ENCODE data around the gene SBNO2. TPM values are rescaled to one million over a fixed set of nuclear protein-coding genes. Genes with fewer than 3 reads are reported as not detected.

Gene SBNO2
- total and polyA plus RNA-seq, 9 of the 15 experiments (the other 6 are each of a cell fraction or from before 2014, with no cell fraction given), result 0.01 to 46.2 (median 6.7) TPM

GRCh38 chr19:1102407-1103131 is 71.5 kb downstream of the SBNO2 start:
- Histone ChIP-seq H3K9me1 (ENCODE audit: control insufficient read depth, insufficient read depth, low read length) (no peaks in the 10 kb centered on the region), H3K27me3 (ENCODE audit: control insufficient read depth in 2 of 2, insufficient read depth in 2 of 2, low read length in 2 of 2) (no peaks in the 10 kb centered on the region), H2AFZ (ENCODE audit: low read depth, low read length) (no peak overlapping the region), H4K20me1 (replicated peaks; ENCODE audit: control insufficient read depth, insufficient read depth, low read length) (no peaks in the 10 kb centered on the region; the same call in 1 of the 2 replicates), H3K4me3 (no peak overlapping the region), H3K36me3 (ENCODE audit: control insufficient read depth, insufficient read depth, low read length) (peaks cover 26% of the 10 kb centered on the region; the same call in 2 of the 3 replicates), H3K4me1 (replicated peaks in 1 of 2; ENCODE audit: control insufficient read depth in 2 of 2, insufficient read depth in 2 of 2, low read length in 2 of 2) (peaks cover 36 to 73% of the 10 kb centered on the region in 2 experiments), H3K79me2 (ENCODE audit: control insufficient read depth, insufficient read depth, low read length) (peaks cover 25% of the 10 kb centered on the region), H3K9me3 (replicated peaks; ENCODE audit: control insufficient read depth, insufficient read depth, low read depth, low read length) (peaks cover 7% of the 10 kb centered on the region), H3K27ac (ENCODE audit: extremely low read depth, low read depth, low read length) (peak overlapping the region; percentile 58; the same call in 2 of the 3 replicates), H3K9ac (ENCODE audit: insufficient read depth in 1 of 2, low read depth in 2 of 2, low read length in 2 of 2) (no peak overlapping the region), H3K4me2 (ENCODE audit: insufficient read depth, low read length) (no peak overlapping the region)
- ChIA-PET POLR2A (interaction anchor here (1.6 kb wide), 1 partner anchor 18 kb away, joined by 7 read pairs; no protein-coding TSS in a partner anchor), CTCF (ENCODE audit: low intra/inter-chr PET ratio) (no interaction called here)
- BruUV-seq (replicated peaks), result no TSS peak
- in situ Hi-C loops (cut with MboI), result no loop called here
- peak in 1 of 4 experiments; percentile 57 for DNase-seq (ENCODE audit: extremely low read depth in 1 of 4, low spot score in 3 of 4)
- no peak for ATAC-seq
- peak; percentile 37 for FAIRE-seq
- intact Hi-C loops (cut with micrococcal nuclease), result loop anchor here (2.0 to 5.0 kb wide), 2 partner anchors 60 to 82 kb away; partner anchors contain the start of genes ABCA7, RNU6-2 and TMEM259
- 72% methylated on average over 15 of the region's 17 CpGs for WGBS (ENCODE audit: insufficient coverage, low coverage, missing lambda C conversion rate)
- no peak for TF ChIP-seq ZNF507 (tag; conservative IDR thresholded peaks at IDR 0.05)
- peak; percentile 59; the same call in 1 of the 2 replicates for TF ChIP-seq JUN (IDR thresholded peaks at IDR 0.05; ENCODE audit: borderline replicate concordance, low read depth, low read length)
- TF ChIP-seq JUN (CRISPR knock-in tag; IDR thresholded peaks at IDR 0.05; ENCODE audit: borderline replicate concordance), result no peak
- TF ChIP-seq PHF8 (IDR thresholded peaks at IDR 0.05; ENCODE audit: borderline replicate concordance, low read length), result no peak
- no peak for TF ChIP-seq NBN (IDR thresholded peaks at IDR 0.05; ENCODE audit: low read depth)
- TF ChIP-seq USF1 (CRISPR knock-in tag; IDR thresholded peaks at IDR 0.05), result 0 out of 2 replicates have a peak, but pooled peaks have one; percentile 6
- TF ChIP-seq CHD1 (IDR thresholded peaks at IDR 0.05; ENCODE audit: low read length), result no peak
- no peak for TF ChIP-seq ZFP91 (CRISPR knock-in tag; IDR thresholded peaks at IDR 0.05)
- no peak for TF ChIP-seq TAF15 (IDR thresholded peaks at IDR 0.05; ENCODE audit: low read depth, low read length)
- peak; percentile 12; the same call in 1 of the 2 replicates for TF ChIP-seq CEBPG (CRISPR knock-in tag; IDR thresholded peaks at IDR 0.05)
- TF ChIP-seq CEBPG (tag; conservative IDR thresholded peaks at IDR 0.05 in 1 of 2, IDR thresholded peaks at IDR 0.05 in 1 of 2), result no peak
- TF ChIP-seq MAFG (tag; conservative IDR thresholded peaks at IDR 0.05), result no peak
- no peak for TF ChIP-seq ZNF324 (CRISPR knock-in tag; IDR thresholded peaks at IDR 0.05)
- no peak for TF ChIP-seq ARID1B (IDR thresholded peaks at IDR 0.05)
- no peak for TF ChIP-seq ZNF76 (CRISPR knock-in tag; IDR thresholded peaks at IDR 0.05; ENCODE audit: borderline replicate concordance)
- no peak for TF ChIP-seq TCF7L2 (IDR thresholded peaks at IDR 0.05; ENCODE audit: low read depth, low read length)
- no peak for TF ChIP-seq ZNF77 (CRISPR knock-in tag; IDR thresholded peaks at IDR 0.05)
- no peak for TF ChIP-seq SNIP1 (IDR thresholded peaks at IDR 0.05; ENCODE audit: low read depth)
- TF ChIP-seq KDM1A (IDR thresholded peaks at IDR 0.05), result peak in 1 of 2 experiments; percentile 35; a peak in 1 of 4 replicates
- TF ChIP-seq TAF1 (IDR thresholded peaks at IDR 0.05; ENCODE audit: control insufficient read depth, extremely low read depth, insufficient read depth, low read length, severe bottlenecking), result no peak
